Raji (cell line): ENCODE results near the gene KCNAB3.

Experiments
- POLR2A ChIP-seq: IDR thresholded peaks from 2 replicates; pipeline ENCODE4 v1.6.1; 2011; ENCODE audit warnings: low read depth, low read length, control low read depth; ENCODE audit not compliant: insufficient read depth

The KCNAB3 gene

GRCh38 chr17:7893187-7893880, 36.3 kb downstream of the KCNAB3 start:
- no peak for TF ChIP-seq POLR2A

DNA sequence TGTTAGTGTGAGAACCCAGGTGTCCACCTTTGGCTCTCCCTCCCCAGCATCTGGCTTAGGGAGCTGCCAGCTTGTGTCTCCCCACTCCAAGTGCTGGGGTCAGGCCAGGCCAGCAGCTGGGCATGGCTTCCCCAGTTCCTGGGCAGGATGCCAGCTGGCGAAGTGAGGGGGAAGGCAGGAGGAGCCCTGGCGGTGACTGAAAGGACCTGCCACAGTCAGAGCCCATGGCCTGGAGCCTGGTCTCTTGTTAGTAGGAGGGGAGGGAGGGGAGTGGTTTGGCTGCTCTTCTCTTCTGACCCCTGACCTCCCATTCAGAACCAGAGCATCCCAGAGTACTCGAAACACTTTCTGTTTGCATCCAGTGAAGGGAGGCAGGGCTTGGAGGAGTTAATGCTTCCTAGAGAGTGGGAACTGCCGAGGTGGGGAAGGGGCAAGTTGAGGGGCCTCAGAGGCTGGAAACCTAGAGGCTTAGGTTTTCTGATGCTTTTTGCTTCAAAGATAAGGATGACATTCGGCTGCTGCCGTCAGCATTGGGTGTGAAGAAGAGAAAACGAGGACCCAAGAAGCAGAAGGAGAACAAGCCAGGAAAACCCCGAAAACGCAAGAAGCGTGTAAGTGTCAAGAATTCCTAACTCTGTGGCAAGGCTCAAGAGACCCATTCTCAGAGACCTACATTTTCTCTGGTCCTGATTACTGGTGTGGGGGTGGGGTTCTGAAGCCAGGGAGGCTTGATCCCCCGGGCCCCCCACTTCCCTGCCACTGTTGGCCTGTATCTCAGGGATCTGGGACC, 40.3 kb downstream of the KCNAB3 start:
- no peak for TF ChIP-seq POLR2A

DNA sequence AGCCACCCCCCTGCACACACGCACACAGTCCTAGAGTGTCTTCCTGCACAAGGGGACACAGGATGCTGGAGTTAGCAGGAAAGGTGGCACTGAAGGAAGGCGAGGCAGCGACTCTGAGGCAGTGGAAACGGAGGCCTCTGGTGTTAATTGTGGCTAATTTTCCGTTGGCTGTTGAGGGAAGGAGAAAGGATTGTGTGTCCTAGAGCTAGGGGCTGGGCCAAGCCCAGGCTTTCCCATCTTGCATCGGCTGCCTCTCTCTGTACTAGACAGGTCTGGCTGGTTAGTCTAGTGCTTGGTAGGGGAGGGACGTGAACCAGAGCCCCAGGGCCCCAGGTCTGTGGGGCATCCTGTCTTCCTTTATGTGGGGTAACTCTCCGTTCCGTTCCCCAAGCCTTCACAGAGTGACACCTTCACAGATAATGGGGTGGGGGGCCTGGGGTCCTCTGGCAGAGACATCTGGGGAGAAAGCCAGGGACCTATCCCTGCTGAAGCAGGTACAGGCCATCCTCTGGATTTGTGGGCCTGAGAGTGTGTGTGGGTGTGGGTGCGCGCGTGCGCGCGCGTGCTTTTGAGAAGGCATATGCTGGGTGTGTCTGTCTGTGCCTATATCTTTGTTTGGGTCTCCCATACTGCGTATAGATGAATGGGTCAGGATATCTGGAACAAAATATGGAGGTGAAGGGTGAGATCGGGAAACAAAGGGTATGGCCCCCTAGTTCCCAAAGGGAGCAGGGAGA, 41.3 kb downstream of the KCNAB3 start, which contains the start of gene CHD3:
Gene CHD3, plus strand, starts transcription at position 606 of the 737 bp plus-strand sequence. CDS start 212 bp downstream, outside the sequence.
- TF ChIP-seq POLR2A = no peak

DNA sequence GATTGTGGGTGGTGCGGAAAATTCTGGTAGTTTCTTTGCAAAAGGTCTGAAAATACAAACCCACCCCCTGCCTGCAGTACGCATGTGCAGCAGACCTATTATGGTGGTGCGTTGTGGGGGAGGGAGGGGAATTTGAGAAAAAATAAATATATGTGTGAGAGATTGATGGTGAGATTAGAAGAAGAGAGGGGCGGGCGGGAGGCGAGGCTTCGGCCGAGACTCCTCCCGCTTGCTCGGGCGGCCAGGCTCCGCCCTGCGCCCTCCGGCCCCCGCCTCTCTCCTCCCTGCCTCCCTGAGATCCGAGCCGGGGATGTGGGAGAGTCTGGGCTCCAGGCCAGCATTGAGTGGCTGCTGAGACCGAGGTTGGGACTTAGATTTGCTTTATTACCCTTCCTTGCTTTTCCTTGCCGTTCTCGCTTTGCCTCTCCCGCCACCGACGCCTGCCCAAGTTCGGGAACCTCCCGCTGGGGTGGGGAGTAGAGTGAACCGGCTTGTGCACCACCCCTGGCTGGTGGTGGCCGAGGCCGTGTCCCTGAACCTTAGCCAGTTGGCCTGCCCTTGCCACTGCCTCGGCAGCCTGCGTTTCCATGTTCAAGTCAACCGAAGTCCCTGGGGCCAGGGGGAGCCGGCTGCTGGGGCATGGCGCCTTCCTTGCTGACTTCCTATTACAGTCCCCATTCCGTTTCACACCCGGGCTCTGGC, 42.0 kb downstream of the KCNAB3 start:
- TF ChIP-seq POLR2A = 0 out of 2 replicates have a peak, but pooled peaks have one; percentile 19

DNA sequence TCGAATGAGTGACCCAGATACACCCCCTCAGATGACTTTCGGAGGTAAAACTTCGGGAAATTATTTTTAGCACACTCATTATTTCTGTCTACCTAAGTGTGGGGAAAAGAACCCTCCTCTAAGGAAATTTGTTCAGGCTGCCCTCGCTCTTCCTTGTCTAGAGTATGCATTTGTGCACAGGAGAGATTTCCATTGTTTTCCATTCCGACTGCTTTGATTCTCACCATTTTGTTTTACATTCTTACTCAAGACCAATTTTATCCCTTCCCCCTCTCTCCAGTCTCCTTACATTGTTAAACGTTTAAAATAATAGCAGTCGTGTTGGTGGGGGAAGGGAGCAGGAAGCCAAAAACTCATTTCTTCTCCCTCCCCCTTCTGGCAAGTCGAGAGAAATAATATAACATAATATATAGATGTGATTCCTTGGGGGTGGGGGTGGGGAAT, 42.6 kb downstream of the KCNAB3 start:
- peak; percentile 10; the same call in 1 of the 2 replicates for TF ChIP-seq POLR2A

DNA sequence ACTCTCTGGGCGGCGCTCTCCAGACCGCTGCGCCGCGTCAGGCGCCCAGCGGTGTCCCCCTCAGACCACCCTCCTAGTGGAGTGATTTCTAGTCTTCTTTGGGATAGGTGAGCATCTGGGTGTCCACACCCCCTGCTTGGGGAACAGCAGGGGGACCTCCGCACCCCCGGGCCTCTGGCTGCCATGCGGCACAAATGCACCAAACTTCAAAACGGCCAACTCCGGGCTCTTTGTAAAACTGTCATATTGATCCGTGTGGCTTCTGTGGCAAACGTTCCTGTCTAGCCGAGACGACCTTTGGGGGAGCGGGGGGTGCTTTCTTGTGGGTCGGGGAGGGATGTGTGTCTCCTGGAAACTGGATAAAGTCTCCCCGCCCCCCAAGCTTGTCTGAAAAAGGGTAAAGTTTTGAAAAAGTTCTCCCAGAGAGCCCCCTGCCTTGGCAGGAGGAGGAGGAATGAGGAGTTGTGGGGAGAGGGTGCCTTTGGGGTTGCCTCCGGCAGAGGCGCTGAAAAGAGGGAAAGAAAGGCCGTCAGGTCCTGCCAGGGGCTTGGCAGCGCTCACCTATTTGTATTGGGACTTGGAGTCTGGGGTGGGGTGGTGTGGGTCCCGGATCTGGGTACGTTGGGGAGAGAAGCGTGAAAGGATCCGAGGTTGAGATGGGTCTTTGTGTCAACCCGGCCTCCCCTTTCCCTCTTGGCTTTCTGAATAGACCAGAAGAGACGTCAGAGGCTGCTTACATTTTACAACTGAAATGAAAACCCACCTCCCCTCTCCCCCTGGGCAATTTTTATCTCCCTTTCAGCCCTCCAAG, 43.2 kb downstream of the KCNAB3 start:
- TF ChIP-seq POLR2A = no peak

DNA sequence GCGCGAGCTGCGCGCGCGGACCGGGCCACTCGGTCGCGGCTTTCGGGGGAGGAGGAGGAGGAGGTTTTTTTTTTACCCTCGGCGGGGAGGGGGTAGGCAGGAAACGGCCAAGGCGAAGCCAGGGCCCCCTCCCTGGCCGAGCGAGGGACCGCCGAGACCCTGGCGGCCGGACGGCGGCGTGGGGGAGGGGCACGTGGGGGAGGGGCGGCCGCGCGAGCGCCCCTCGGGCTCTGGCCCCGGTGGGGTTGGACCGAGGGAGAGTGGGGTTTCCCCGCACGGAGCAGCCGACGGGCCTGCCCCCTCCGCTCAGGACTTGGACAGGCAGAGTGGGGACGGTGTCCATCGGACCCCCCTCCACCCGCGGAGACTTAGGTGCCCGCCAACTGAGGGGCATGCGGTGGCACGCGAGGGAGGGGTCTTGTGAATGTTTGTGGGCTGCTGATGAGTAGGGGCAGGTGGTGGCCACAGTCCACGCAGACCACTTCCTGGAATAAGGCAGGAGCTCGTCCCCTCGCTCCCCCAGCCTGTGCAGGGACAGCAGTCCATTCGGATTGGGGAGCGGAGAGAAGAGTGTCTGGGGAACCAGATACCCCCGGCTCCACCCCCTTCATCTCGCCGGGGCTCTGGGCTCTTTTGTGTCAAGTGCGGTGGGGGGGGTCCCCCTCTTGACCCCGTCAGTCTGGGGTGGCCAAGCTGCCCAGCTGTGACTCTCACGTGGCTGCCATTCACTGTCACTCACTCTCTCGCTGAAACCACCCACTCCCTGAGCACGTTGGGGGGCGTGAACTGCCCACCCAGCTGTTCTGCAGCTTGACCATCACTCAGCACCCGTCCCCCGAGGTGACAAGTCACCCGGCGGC, 44.1 kb downstream of the KCNAB3 start:
- TF ChIP-seq POLR2A = peak; percentile 74

DNA sequence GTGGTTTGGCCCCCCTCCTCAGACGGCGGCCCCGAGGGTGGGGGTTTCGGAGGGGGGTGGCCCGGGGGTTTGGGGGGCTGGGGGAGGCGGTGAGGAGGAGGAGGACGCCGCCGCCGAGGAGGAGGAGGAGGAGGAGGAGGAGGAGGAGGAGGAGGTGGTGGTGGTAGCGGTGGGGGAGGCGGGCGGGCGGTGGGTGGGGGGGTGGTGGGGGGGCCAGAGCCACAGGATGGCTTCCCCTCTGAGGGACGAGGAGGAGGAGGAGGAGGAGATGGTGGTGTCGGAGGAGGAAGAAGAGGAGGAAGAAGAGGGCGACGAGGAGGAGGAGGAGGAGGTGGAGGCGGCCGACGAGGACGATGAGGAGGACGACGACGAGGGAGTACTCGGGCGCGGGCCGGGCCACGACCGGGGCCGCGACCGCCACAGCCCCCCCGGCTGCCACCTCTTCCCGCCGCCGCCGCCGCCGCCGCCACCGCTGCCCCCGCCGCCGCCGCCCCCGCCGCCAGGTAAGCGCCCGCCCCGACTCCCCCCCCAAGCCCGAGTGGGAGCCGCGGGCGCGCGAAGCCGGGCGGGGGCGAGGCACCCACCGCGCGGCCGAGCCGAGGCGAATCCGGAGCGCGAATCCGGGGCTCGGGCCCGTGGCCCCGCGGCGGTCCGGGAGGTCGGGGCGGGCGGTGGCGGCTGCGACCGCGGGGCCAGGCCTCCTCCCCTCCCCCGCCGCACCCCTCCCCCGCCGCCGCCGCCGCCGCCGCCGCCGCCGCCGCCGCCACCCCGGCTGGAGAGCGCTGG, 44.9 kb downstream of the KCNAB3 start:
- TF ChIP-seq POLR2A = peak; percentile 50

GRCh38 chr17:7883781-7884386, 45.8 kb downstream of the KCNAB3 start:
- TF ChIP-seq POLR2A = no peak

DNA sequence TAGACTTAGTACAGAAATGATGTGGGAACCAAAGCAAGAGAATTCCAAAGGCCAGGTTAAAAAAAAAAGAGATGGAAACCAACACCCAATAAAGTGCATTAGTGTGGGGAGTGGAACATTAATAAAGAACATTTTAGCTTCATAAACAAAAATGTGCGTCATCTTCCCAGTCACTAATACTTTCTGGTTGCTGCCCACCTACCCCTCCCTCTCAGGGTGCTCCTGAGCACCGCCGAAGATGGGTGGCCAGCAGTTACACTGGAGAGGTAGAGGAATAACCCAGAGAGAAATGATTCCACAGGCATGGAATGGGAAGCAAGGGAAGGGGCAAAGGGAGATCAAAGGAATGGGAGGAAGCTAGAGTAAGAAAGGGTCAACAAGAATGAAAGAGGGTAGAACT, 47.0 kb downstream of the KCNAB3 start:
- TF ChIP-seq POLR2A = no peak

DNA sequence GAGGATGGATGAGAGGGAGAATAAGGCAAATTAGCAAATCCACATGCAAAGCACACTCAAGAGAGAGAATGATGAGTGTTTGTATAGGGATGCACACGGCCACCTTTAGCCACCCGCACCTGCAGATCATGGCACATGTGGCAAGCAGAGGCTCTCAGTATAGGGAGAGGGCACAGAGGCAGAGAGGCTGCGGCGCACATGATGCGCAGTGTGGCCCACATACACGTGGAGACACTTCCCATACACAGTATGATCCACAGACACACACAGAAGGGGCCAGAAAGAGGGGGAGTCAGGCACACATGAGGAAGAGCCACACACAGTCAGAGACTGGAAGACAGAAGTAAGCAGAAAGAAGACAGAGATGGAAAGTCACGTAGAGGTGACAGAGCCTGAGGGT, 47.6 kb downstream of the KCNAB3 start:
- peak; percentile 81 for TF ChIP-seq POLR2A
